GM19328 (cell line): ENCODE measurements around the gene OR2J2.
"Not testable (repeated sequence)": the region's sequence is repeated elsewhere in the genome, so short reads cannot be mapped to it uniquely, and the experiment has no call there.

Experiments used
- ATAC-seq: cut with Tn5 transposase; IDR thresholded peaks from one replicate; pipeline ENCODE4 v1.9.1; 2021; ENCODE audit warnings: mild to moderate bottlenecking, moderate library complexity; ENCODE audit not compliant: unreplicated experiment

Gene OR2J2

DNA sequence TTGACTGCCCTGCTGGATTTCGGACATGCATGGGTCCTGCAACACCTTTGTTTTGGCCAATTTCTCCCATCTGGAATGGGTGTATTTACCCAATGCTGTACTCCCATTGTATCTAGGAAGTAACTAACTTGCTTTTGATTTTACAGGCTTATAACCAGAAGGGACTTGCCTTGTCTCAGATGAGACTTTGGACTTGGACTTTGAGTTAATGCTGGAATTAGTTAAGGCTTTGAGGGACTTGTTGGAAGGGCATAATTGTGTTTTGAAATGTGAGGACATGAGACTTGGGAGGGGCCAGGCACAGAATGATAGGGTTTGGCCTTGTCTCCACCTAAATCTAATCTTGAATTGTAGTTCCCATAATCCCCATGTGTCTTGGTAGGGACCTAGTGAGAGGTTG, 47.3 kb downstream of the OR2J2 start:
- not testable (repeated sequence) for ATAC-seq
